Right hindlimb (tissue), 1 donor: ENCODE measurements around the gene STX11.

Experiments
- DNase-seq: peaks from one replicate; pipeline ENCODE4 v3.0.0-alpha.2; 2018

The STX11 gene

DNA sequence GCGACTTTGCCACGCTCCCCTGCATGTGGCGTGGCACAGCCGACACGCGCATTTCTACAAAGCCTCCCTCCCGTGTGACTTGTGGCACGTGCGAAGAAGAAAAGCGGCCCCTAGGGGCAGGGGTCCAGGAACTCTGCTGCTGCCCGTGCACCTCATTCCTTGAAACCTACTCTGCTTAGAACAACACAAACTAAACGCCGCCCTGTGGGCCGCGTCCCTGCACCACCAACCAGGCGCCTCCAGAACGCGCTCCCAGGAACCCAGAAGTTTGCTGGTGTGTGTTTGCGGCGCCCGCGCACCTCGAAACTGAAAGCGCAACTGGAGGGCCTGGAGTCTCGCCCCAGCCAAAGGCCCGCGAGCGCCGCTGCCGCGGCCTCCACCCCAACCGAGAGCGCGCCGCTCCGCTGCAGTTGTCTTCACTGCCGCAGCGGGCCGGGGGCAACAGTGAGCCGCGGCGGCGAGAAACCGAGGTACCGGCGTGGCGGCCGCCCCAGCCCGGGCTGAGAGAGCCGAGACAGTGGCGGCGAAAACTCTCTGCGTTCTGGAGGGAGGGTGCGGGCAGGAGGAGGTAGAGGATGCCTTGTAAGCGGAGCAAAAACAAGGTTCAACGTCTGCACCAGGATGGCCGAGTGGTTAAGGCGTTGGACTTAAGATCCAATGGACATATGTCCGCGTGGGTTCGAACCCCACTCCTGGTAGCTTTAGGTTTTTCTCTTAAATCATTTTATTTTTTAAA, 65.8 kb downstream of the STX11 start:
- peak; percentile 98 for DNase-seq

DNA sequence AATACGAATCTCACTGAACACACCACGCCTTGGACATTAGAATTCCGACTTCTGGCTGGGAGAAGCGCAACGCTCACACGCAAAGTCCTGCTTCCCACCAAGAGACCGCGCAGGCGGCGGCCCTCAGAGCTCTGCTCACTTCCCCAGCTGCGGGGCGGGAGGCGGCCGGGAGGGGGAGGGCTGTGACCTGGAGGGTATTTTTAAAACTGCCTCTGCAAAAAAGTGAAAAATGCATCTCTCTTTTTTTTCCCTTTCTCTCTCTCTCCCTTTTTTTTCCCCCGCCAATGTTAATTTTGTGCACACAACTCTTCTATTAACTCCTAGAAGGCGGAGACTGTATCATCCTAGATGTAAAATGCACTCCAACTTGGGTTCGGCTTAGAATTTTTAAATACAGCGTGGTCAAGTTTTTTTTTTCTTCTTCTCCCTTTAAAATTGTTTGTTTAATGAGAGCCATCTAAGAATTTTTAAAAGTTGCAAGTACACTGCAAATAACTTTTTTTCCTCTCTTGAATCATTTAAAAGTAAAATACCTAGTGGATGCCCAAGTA, 66.4 kb downstream of the STX11 start:
- DNase-seq = no peak

DNA sequence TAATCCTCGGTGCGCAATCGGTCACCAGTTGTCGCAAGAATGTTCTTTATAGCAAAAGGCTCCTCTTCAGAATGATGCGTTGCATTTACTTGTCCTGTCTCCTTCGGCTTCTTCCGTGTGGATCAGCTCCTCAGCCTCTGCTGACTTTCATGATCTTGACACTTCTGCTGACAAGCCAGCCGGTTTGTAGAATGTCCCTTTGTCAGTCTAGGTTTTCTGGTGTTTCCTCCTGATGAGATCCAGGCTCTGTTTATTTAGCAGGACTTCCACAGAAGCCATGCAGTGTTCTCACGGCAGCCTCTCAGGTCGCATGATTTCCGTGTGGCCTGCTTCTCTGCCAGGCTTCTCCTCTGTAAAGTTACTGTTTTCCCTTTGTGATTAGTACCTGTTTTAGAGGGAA, 66.9 kb downstream of the STX11 start:
- DNase-seq = no peak

DNA sequence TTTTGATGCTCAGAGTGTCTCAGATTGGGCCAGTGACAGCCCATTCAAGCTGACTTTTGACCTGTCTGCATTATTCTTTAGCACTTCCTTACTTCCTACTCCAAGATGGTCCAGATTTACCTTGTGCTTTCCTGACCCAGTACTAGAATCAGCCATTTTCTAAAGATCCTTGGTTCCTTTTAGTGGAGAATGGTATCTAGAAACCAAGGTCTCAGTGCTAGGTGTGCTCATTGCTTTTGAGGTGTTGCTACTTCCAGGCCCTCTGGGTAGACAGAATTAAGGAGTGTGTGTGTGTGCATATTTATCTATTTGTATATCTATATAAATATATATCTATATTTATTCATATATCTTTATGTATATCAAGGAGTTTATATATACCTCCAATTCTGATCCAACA, 67.5 kb downstream of the STX11 start:
- DNase-seq = no peak

DNA sequence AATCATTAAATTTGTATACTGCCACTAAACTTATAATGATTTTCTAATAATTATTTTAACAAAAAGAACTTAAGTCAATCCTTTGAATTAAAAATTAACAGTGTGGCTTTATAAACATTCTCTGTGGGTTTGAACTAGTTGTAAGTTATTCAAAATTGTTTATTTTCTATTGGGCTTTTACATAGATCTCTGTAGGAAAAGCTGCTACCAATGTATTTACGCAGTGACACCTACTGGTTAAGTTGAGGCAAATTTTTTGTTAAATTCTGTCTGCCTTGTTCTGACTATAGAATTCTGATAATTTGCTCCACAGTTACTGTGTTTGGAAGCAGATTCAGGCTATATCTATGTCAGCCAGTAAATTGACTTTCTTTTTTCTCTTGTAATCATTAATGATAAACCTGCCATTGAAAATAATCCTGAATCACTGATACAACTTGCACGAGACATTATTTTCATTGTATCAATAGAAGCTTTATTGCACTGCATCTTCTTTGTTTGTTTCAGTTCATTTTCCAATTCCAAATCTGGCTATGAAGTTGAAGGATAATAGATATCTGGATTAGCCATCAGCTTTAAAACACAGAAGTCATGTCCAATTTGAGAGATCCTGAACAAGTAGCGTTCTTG, 68.9 kb downstream of the STX11 start:
- DNase-seq = no peak

DNA sequence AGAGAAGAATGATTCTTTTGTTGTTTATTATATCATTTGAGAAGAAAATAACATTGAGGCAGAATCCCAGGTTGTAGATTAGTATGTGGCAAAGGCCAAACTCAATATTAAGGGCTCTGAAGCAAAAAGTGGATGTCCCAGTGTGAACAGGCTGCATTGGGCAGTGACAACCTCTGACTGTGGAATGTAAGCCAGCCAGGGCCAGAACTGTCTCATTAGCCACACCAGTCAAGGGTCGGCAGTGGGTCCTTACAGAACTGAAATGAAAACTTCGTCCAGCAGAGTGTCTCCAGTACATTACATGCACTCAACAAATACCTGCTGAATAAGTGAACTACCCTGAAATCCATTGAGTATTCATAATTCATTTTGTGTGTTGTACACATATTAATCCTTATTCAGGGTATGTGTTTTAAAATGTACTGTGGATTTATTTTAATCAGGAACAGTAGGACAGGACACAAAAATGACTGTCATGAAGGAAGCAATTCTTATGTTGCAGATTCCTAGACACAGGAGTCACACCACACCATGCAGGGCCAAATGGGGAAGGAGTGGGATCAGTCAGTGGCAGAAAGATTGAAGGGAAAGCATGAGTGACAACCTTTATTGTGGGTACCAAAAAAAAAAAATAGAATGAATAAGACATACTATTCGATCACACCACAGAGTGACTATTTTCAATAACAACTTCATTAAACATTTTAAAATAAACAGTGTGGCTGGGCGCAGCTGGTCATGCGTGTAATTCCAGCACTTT, 69.9 kb downstream of the STX11 start:
- no peak for DNase-seq

DNA sequence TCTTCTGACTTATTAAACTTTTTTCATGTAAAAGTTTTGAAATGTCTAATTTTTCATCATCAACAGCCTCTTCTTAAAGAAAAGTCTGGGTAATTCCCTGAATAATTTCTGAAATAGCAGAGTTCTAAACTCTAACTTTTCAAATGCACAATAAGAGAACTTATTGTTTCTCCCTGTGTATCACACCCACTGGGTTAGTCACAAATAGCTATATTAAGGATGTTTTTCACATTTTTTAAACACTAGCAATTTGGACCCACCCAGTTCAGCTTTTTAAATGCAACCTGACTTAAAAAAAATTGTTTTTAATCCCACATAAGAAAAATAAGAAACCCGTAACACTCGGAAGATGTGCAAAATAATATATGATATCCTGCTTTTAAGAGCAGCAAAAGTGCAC, 73.4 kb downstream of the STX11 start:
- DNase-seq = no peak

DNA sequence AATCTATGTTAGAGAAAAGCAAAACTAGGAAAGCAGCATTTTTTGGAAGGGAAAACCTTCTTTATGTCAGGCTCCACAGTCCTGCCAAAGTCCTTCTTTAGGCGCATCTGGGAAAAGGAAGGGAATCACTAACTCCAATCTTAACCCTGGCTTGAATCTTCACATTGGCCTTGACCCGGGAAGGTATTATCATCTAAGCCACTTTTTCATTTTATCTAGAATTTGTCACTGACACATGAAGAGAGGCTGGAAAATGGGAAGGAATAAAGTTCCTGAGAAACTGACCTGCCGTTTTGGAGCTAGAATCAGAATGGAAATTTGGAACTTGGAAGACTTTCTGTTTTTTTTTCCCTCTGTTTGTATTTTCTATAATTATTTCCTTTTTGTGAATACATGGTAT, 81.4 kb downstream of the STX11 start:
- DNase-seq = no peak

DNA sequence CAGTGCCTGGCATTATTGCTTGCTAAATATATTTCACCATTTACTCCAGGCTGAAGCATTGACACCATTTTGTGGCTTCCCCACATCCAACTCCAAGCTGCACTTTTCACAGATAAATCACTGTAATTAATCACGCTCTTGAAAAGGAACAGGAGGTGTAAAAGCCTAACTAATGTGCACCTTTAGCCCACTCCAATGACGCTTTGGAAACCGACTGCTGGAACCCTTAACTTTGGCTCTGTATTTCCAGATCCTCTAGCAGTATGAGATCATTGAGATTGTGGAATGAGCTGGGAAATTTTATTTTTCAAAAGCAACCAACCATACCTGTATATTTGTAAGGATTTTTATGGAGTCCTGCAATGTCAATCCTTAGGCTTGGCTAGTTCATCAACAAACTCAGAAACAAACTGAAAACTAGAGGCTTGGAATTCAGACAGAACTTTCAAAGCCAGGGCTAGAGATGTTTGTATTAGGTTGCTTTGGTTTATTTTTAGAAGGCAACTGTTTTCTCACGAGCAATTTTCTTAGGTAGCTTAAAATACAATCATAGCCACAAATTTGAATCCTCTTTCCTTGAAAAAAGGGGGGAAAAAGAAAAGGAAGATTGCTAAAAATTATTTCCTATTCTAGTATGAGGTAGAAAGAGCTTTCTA, 82.0 kb downstream of the STX11 start:
- DNase-seq = no peak

DNA sequence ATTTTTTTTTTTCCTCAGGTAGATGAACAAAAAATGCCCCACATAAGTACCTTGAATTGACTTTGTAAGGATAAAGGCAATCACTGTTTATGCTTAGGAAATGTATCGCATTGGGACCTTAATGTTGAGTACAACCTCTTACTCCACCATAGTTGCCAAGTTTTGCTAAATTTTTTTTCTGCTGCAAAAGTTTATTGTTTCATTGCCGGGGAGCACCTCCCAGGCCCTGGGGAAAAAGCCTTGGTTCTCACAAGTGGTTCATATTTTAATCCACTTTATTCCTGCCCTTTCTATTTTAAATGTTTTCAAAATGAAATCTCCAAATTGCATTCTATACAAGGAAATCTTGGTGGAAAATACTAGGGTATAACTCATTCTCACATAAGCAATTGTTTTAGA, 82.5 kb downstream of the STX11 start:
- no peak for DNase-seq

DNA sequence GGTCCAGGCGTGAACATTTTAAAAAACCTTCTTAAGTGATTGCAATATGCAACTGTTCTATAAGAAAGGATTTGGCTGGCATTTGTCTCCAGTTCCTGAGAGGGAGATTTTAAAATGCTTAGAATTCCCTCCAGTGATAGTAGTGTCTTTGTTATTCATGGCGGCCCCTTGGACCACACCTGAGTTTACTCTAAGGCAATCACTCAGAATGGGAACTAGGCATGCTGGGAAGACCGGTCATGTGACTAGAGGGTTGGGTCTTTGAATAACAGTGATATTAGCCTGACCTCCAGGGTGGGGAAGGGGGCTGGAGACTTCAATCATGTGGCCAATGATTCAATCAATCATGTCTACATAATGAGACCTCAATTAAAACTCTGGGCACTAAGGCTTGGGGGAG, 84.1 kb downstream of the STX11 start:
- DNase-seq = no peak

DNA sequence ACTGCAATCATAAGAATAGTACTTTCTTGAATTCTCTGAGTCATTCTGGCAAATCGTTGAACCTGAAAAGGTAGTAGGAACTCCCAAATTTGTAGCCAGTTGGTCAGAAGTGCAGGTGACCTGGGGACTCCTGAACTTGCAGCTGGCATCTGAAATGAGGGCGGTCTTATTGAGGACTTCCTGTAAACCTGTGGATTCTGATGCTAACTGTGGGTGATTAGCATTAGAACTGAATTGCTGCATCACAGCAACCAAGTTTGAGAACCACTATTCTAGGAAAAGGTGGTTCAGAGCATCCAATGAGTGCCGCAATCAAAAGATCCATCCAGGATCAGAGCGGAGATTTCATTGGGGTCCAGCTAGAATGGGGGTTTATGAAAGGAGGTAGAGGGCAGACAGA, 84.6 kb downstream of the STX11 start:
- no peak for DNase-seq
